H1 (cell line): ENCODE results near the gene CSNK2B. TPM values are rescaled to one million over a fixed set of nuclear protein-coding genes. Genes with fewer than 3 reads are reported as not detected.

Source experiments
- BCL11A ChIP-seq, 2 experiments: IDR thresholded peaks; one replicate each; pipeline ENCODE4 v1.6.1; 2011; ENCODE audit warnings: low read depth in 2 of 2, low read length in 2 of 2, mild to moderate bottlenecking in 2 of 2
- polyA plus RNA-seq, 7 experiments: library from polyadenylated mRNA; depleted of rRNA in 3 of 7; stranded (reverse) in 5 of 7; unstranded in 2 of 7; fragments of >200 nt in 5 of 7; fragments of 200-250 nt in 2 of 7; gene quantifications; 1 replicate in 5 of 7; 2 replicates in 1 of 7; 4 replicates in 1 of 7; pipeline versions ENCODE4 v1.2.1 to v1.2.3, GENCODE V29; 2011 to 2013; ENCODE audit warnings: missing spikeins in 2 of 7, mixed read lengths in 2 of 7
- total RNA-seq: library from RNA; stranded (reverse); fragmentation: NEBNext Ultra II Directional; extraction: Animal tissue kit (Norgen Biotek cat#: 25700); gene quantifications from 2 replicates; pipeline ENCODE4 v1.2.1, GENCODE V29; 2021

Gene CSNK2B
- total and polyA plus RNA-seq, 2 of the 8 experiments (the other 6 are each of a cell fraction or from before 2014, with no cell fraction given): 169 to 208 TPM

DNA sequence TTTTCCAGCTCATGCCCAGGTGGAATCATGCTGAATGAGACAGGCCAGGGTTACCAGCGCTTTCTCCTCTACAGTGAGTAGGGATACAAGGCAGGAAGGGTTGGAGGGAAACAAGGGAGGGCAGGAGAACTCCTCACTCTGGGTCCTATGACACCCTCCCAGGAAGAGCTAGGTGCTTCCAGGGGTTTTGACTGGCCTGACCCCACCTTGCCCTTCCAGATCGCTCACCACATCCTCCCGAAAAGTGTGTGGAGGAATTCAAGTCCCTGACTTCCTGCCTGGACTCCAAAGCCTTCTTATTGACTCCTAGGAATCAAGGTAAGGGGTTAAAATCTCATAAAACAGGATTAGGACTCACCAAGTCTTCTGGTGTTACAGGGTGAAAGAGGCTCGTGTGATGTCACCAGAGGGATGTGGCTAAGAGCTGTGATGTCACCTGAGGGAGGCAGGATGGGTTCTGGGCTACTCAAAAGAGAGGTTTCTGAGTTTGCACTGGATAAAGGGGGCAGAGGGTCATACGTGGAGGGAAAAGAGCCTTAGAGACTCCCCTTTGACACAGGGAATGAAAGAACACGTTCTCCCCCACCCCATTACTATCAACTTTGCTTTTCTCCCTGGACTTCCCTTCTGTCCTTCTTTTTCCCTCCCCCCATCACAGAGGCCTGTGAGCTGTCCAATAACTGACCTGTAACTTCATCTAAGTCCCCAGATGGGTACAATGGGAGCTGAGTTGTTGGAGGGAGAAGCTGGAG lies 8.3 kb upstream of the CSNK2B start (continued):
- TF ChIP-seq BCL11A (IDR thresholded peaks at IDR 0.05; ENCODE audit: low read depth in 2 of 2, low read length in 2 of 2): no peak
